Colonic mucosa (tissue), 4 donors: ENCODE measurements around the gene CACNA1D. TPM values are rescaled to one million over a fixed set of nuclear protein-coding genes. Genes with fewer than 3 reads are reported as not detected.

Source experiments
- DNase-seq: peaks from one replicate; pipeline ENCODE4 v3.0.0-alpha.2; 2020
- H3K27ac ChIP-seq: fragments of 200-600 bp; one replicate; pipeline ENCODE4 v1.8.0; 2021
- H3K27me3 ChIP-seq: fragments of 200-600 bp; one replicate; pipeline ENCODE4 v1.8.0; 2021
- H3K36me3 ChIP-seq: fragments of 200-600 bp; one replicate; pipeline ENCODE4 v1.8.0; 2021
- H3K4me1 ChIP-seq: fragments of 200-600 bp; one replicate; pipeline ENCODE4 v1.8.0; 2021; ENCODE audit warnings: mild to moderate bottlenecking
- H3K4me3 ChIP-seq: fragments of 200-600 bp; one replicate; pipeline ENCODE4 v1.8.0; 2021
- H3K9ac ChIP-seq, 2 donors: one replicate each; pipeline ENCODE4 v1.7.0; 2013; ENCODE audit warnings: control low read depth in 2 of 2, low read depth in 2 of 2, low read length in 2 of 2
- H3K9me3 ChIP-seq: fragments of 200-600 bp; one replicate; pipeline ENCODE4 v1.8.0; 2021
- CTCF ChIP-seq: fragments of 200-600 bp; IDR thresholded peaks from one replicate; pipeline ENCODE4 v1.8.0; 2022; ENCODE audit warnings: antibody characterized with exemption, mild to moderate bottlenecking
- intact Hi-C: fragments of 100-400 bp; cut with DNase I; formaldehyde crosslinking; loops from one replicate; pipeline ENCODE4 v1.14.1; 2022
- total RNA-seq, 2 donors: library from RNA; stranded (reverse); fragmentation: NEBNext Ultra II Directional in 1 of 2; extraction: Animal tissue kit (Norgen Biotek cat#: 25700) in 1 of 2; gene quantifications; one replicate each; pipeline ENCODE4 v1.2.1, GENCODE V29; 2021
- donor health status: healthy.
- donor health status: DM: no; HTN: no; CAD: no.
- donor health status: DM: no; HTN: no; CAD: no.

The CACNA1D gene
- total RNA-seq, 2 donors from 2014 or later: 9.6 to 17.1 TPM

DNA sequence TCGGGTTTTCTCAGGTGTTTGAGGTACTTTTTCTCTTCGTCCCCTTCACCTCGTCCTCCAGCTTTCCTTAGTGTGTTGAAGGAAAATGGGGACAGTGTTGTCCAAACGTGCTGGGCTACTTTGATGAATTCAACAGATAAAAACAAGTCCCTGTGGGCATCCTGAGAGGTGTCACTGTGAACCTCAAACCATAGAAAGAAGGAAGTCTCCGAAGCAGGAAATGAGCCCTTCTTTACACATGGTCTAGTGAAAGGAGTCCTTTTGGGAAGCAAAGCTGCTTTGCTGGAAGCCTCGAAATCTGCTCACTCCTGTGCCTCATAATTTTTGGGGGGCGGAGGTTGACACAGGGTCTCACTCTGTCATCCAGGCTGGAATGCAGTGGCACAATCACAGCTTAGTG is 362.6 kb downstream of the CACNA1D start:
- no peaks in the 10 kb centered on the region for H3K36me3 ChIP-seq
- H3K27ac ChIP-seq: no peak overlapping the region
- H3K9ac ChIP-seq: no peak overlapping the region
- intact Hi-C loops: no loop called here
- no peaks in the 10 kb centered on the region for H3K27me3 ChIP-seq
- H3K9me3 ChIP-seq: no peaks in the 10 kb centered on the region
- H3K4me1 ChIP-seq: no peaks in the 10 kb centered on the region
- no peak overlapping the region for H3K4me3 ChIP-seq
- TF ChIP-seq CTCF: no peak
- DNase-seq: no peak

DNA sequence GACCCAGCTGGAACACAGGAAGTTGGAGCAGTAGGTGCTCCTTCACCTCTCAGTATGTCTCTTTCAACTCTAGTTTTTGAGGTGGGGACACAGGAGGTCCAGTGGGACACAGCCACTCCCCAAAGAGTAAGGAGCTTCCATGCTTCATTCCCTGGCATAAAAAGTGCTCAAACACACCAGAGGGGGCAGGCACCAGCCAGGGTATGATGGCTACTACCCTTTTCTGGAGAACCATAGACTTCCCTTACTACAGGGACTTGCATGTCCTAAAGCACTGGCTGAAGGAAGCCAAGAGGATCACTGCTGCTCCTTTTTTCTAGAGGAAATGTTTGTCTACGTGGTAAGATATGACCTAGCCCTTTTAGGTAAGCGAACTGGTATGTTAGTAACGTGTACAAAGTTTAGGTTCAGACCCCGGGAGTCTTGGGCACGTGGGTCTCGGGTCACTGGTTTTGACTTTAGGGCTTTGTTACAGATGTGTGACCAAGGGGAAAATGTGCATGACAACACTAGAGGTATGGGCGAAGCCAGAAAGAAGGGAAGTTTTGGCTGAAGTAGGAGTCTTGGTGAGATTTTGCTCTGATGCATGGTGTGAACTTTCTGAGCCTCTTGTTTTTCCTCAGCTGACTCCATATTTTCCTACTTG is 363.8 kb downstream of the CACNA1D start:
- Histone ChIP-seq H3K27me3 (no peaks in the 10 kb centered on the region), H3K27ac (no peak overlapping the region), H3K4me3 (no peak overlapping the region), H3K9ac (no peak overlapping the region), H3K36me3 (no peaks in the 10 kb centered on the region), H3K4me1 (no peaks in the 10 kb centered on the region), H3K9me3 (no peaks in the 10 kb centered on the region)
- intact Hi-C loops: no loop called here
- DNase-seq: no peak
- TF ChIP-seq CTCF: no peak

DNA sequence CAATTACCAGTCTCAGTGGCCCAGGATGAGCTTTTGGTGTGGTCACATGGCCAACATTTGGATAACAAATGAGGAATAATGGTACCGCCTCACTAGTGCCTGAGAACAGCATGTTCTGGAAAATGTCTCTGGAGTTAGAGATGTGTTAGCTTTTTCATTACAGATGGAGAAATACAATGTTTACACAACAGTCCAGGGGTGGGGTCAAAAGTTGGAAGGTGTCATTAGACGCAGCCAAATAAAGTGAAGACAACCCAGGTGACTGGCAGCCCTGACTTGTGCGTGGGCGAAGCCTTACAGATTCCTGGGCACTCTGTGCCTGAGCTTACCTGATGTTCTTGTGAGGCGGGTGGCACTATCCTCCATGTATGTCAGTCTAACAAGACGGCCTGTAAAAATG is 364.8 kb downstream of the CACNA1D start:
- H3K36me3 ChIP-seq: no peaks in the 10 kb centered on the region
- TF ChIP-seq CTCF: no peak
- H3K9me3 ChIP-seq: no peaks in the 10 kb centered on the region
- intact Hi-C loops: no loop called here
- H3K9ac ChIP-seq: no peak overlapping the region
- H3K27ac ChIP-seq: no peak overlapping the region
- H3K4me1 ChIP-seq: no peaks in the 10 kb centered on the region
- no peak overlapping the region for H3K4me3 ChIP-seq
- no peak for DNase-seq
- H3K27me3 ChIP-seq: no peaks in the 10 kb centered on the region

DNA sequence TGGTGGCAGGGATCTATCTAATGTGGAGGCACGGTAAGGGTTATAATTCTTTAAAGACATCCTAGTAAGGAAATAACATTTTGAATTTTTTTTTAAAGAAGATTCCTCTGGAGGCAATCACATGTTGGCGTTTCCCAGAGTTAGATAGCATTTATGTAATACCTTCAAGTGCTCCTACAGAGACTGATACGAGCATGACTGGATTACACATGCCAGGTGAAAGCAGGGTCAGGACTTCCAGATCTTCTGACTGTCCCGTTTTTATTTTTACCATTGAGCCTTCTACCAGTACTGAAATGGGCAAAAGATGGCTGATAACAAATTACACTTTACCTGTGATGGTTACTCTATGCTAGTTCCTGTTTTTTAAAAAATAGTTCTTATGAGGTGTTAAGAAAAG is 365.8 kb downstream of the CACNA1D start:
- Histone ChIP-seq H3K4me1 (no peaks in the 10 kb centered on the region), H3K9ac (no peak overlapping the region), H3K27ac (no peak overlapping the region), H3K36me3 (peaks cover 3% of the 10 kb centered on the region), H3K4me3 (no peak overlapping the region), H3K27me3 (no peaks in the 10 kb centered on the region), H3K9me3 (no peaks in the 10 kb centered on the region)
- no peak for TF ChIP-seq CTCF
- intact Hi-C loops: no loop called here
- DNase-seq: no peak

DNA sequence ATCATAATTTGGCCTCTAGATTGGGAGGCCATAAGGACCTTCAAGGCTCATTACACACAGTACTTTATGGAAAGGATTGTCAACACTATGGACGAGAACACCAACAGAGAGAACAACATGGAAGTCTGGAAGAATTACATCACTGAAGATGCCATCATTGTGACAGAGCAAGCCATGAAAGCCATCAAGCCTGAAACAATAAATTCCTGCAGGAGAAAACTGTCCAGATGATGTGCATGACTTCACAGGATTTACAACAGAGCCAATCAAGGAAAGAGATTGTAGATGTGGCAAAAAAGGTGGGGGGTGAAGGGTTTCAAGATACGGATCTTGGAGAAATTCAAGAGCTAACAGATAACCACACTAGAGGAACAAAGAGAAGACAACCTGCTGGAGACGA is 367.8 kb downstream of the CACNA1D start:
- no peaks in the 10 kb centered on the region for H3K4me1 ChIP-seq
- H3K36me3 ChIP-seq: peaks cover 6% of the 10 kb centered on the region
- H3K27me3 ChIP-seq: no peaks in the 10 kb centered on the region
- intact Hi-C loops: no loop called here
- no peak for TF ChIP-seq CTCF
- H3K9me3 ChIP-seq: no peaks in the 10 kb centered on the region
- DNase-seq: no peak
- H3K27ac ChIP-seq: no peak overlapping the region
- H3K4me3 ChIP-seq: no peak overlapping the region
- no peak overlapping the region for H3K9ac ChIP-seq
